Neural progenitor cell (in vitro differentiated cells): Measurements from ENCODE around the gene GXYLT1. TPM values are rescaled to one million over a fixed set of nuclear protein-coding genes. Genes with fewer than 3 reads are reported as not detected.

Experiments used
- DNase-seq: peaks from one replicate; pipeline ENCODE4 v3.0.0-alpha.2; 2016; ENCODE audit warnings: low spot score
- H2AFZ ChIP-seq: fragments of 200-600 bp; sonication (generic); replicated peaks from 2 replicates; pipeline ENCODE4 v1.6.1; 2016; ENCODE audit warnings: antibody characterized with exemption
- H3F3A ChIP-seq: fragments of 200-600 bp; sonication (generic); 2 replicates; pipeline ENCODE4 v1.6.1; 2016; ENCODE audit warnings: antibody characterized with exemption, low read depth
- H3K27ac ChIP-seq: fragments of 200-600 bp; sonication (generic); 2 replicates; pipeline ENCODE4 v1.5.1; 2016; ENCODE audit warnings: mild to moderate bottlenecking
- H3K27me3 ChIP-seq: fragments of 200-600 bp; sonication (generic); 2 replicates; pipeline ENCODE4 v1.6.1; 2016; ENCODE audit warnings: mild to moderate bottlenecking, moderate library complexity
- H3K36me3 ChIP-seq: fragments of 200-600 bp; sonication (generic); 2 replicates; pipeline ENCODE4 v1.5.1; 2016
- H3K4me1 ChIP-seq: fragments of 200-600 bp; sonication (generic); 2 replicates; pipeline ENCODE4 v1.6.1; 2016; ENCODE audit warnings: mixed run types
- H3K4me2 ChIP-seq: fragments of 200-600 bp; sonication (generic); 2 replicates; pipeline ENCODE4 v1.6.1; 2016
- H3K4me3 ChIP-seq: fragments of 200-600 bp; sonication (generic); 2 replicates; pipeline ENCODE4 v1.5.1; 2016
- H3K79me2 ChIP-seq: fragments of 200-600 bp; sonication (generic); 2 replicates; pipeline ENCODE4 v1.6.1; 2016; ENCODE audit warnings: low read depth
- H3K9ac ChIP-seq: fragments of 200-600 bp; sonication (generic); 2 replicates; pipeline ENCODE4 v1.6.1; 2016
- H3K9me3 ChIP-seq: fragments of 200-600 bp; sonication (generic); 2 replicates; pipeline ENCODE4 v1.5.1; 2016; ENCODE audit warnings: low read depth
- H4K20me1 ChIP-seq: fragments of 200-600 bp; sonication (generic); 2 replicates; pipeline ENCODE4 v1.6.1; 2016; ENCODE audit warnings: low read depth
- H3K27ac Mint-ChIP-seq: 3 replicates; pipeline ENCODE4 v1.8.0; 2021; ENCODE audit warnings: mixed read lengths
- H3K27me3 Mint-ChIP-seq: 2 replicates; pipeline ENCODE4 v1.8.0; 2022; ENCODE audit warnings: low read depth, mild to moderate bottlenecking, inconsistent platforms, moderate library complexity, mixed read lengths; ENCODE audit not compliant: insufficient read depth
- H3K36me3 Mint-ChIP-seq: 3 replicates; pipeline ENCODE4 v1.8.0; 2021; ENCODE audit warnings: mixed read lengths
- H3K4me1 Mint-ChIP-seq: 3 replicates; pipeline ENCODE4 v1.8.0; 2021; ENCODE audit warnings: mixed read lengths
- H3K4me3 Mint-ChIP-seq: 3 replicates; pipeline ENCODE4 v1.8.0; 2021; ENCODE audit warnings: mild to moderate bottlenecking, moderate library complexity, mixed read lengths
- H3K9me3 Mint-ChIP-seq: 3 replicates; pipeline ENCODE4 v1.8.0; 2020; ENCODE audit warnings: mixed read lengths
- EZH2 ChIP-seq: fragments of 200-600 bp; sonication (generic); IDR thresholded peaks from 2 replicates; pipeline ENCODE4 v1.6.1; 2017; ENCODE audit warnings: antibody characterized with exemption, mild to moderate bottlenecking, moderate library complexity
- EZH2phosphoT487 ChIP-seq: fragments of 200-600 bp; sonication (generic); IDR thresholded peaks from 2 replicates; pipeline ENCODE4 v1.6.1; 2017; ENCODE audit warnings: antibody characterized with exemption
- total RNA-seq: library from RNA; depleted of rRNA; stranded (reverse); fragments of >200 nt; gene quantifications from 2 replicates; pipeline ENCODE4 v1.2.3, GENCODE V29; 2015; ENCODE audit warnings: low replicate concordance
- TF ChIP-seq, protein P1 (sequence below): fragments of 200-600 bp; sonication (generic); IDR thresholded peaks from 2 replicates; pipeline ENCODE4 v1.5.1; 2017; ENCODE audit warnings: antibody characterized with exemption, mild to moderate bottlenecking

Gene GXYLT1
- total RNA-seq, 1 donor from 2014 or later = 27.5 TPM

DNA sequence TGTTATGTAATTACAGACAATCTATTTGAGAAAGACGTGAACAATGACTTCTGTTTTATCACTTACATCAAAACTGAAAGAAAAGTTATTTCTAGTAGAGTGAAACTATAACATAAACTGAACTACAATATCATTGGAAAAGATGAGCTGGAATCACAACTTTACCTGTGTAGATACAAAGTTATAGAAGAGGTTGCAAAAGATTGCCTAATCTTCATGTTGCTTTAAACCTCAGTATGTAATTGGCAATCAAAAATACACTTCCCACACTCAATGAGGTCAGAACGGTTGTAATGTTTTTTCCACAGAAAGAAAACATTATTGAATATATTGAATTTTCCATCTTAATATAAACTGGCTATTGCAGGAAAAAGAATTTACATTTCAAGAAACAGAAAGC, 37.7 kb upstream of the GXYLT1 start:
- Histone ChIP-seq H3K27ac (no peak overlapping the region), H3K36me3 (no peaks in the 10 kb centered on the region), H3K4me1 (peaks cover 6% of the 10 kb centered on the region), H3K4me2 (no peak overlapping the region), H3K9me3 (no peaks in the 10 kb centered on the region), H4K20me1 (no peaks in the 10 kb centered on the region), H3K4me3 (no peak overlapping the region), H3K79me2 (no peaks in the 10 kb centered on the region), H2AFZ (no peak overlapping the region), H3K9ac (no peak overlapping the region), H3F3A (no peaks in the 10 kb centered on the region), H3K27me3 (no peaks in the 10 kb centered on the region)
- Mint-ChIP-seq H3K9me3 (peaks cover under 1% of the 10 kb centered on the region), H3K4me3 (no peak overlapping the region), H3K27ac (no peak overlapping the region), H3K27me3 (no peaks in the 10 kb centered on the region), H3K36me3 (peaks cover 9% of the 10 kb centered on the region), H3K4me1 (peaks cover 4% of the 10 kb centered on the region)
- DNase-seq = no peak
- TF ChIP-seq, protein P1, sequence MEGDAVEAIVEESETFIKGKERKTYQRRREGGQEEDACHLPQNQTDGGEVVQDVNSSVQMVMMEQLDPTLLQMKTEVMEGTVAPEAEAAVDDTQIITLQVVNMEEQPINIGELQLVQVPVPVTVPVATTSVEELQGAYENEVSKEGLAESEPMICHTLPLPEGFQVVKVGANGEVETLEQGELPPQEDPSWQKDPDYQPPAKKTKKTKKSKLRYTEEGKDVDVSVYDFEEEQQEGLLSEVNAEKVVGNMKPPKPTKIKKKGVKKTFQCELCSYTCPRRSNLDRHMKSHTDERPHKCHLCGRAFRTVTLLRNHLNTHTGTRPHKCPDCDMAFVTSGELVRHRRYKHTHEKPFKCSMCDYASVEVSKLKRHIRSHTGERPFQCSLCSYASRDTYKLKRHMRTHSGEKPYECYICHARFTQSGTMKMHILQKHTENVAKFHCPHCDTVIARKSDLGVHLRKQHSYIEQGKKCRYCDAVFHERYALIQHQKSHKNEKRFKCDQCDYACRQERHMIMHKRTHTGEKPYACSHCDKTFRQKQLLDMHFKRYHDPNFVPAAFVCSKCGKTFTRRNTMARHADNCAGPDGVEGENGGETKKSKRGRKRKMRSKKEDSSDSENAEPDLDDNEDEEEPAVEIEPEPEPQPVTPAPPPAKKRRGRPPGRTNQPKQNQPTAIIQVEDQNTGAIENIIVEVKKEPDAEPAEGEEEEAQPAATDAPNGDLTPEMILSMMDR = no peak
- no peak for TF ChIP-seq EZH2phosphoT487
- no peak for TF ChIP-seq EZH2

DNA sequence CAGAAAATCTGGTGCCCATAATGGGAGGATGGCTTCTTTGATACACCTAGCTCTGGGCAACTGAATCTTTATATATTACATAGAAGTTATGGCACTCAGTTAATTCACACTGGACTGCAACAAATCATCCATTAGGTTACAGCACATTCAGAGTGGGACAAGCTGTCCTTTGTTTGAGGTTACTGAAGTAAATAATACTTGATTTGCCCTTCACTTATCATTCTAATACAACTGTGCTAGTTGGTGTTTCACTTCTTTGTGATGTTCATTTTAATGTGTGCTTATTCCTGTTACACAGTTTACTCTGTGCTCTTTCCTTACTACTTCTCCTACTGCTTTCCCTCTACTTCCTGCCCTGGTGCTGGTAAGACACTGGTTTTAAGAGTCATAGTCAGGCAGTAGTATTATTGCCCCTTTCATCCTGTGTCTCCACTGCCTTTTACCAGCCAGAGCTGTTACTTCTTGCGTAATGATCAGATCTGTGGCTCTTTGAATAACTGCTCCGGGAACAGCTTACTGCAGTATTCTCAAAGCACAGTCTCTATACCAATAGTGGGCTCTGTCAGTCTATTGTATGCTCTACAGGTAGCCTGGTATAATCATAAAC, 36.4 kb upstream of the GXYLT1 start:
- peaks cover 6% of the 10 kb centered on the region for H3K4me1 ChIP-seq

GRCh38 chr12:42178101-42178500, 33.4 kb upstream of the GXYLT1 start:
- no peak overlapping the region for H3K27ac ChIP-seq
- Mint-ChIP-seq H3K4me3 (no peak overlapping the region), H3K9me3 (peaks cover 19% of the 10 kb centered on the region), H3K36me3 (peaks cover 23% of the 10 kb centered on the region), H3K27me3 (no peaks in the 10 kb centered on the region), H3K27ac (no peak overlapping the region), H3K4me1 (peaks cover 4% of the 10 kb centered on the region)
- H3K4me3 ChIP-seq = no peak overlapping the region
- TF ChIP-seq EZH2 (no peak), EZH2phosphoT487 (no peak)
- TF ChIP-seq, protein P1 = no peak
- no peaks in the 10 kb centered on the region for H3K27me3 ChIP-seq
- H2AFZ ChIP-seq = no peak overlapping the region
- H3K4me1 ChIP-seq = peaks cover 6% of the 10 kb centered on the region
- no peaks in the 10 kb centered on the region for H3K36me3 ChIP-seq
- no peaks in the 10 kb centered on the region for H3K9me3 ChIP-seq
- no peak for DNase-seq
- H3F3A ChIP-seq = no peaks in the 10 kb centered on the region
- H3K4me2 ChIP-seq = no peak overlapping the region
- H3K9ac ChIP-seq = no peak overlapping the region
- H4K20me1 ChIP-seq = no peaks in the 10 kb centered on the region
- no peaks in the 10 kb centered on the region for H3K79me2 ChIP-seq

More for the DNA sequence above, 36.4 kb upstream of the GXYLT1 start:
- Histone ChIP-seq H3K36me3 (no peaks in the 10 kb centered on the region), H3K9me3 (no peaks in the 10 kb centered on the region), H3K4me2 (no peak overlapping the region), H4K20me1 (no peaks in the 10 kb centered on the region), H3K9ac (no peak overlapping the region), H2AFZ (no peak overlapping the region), H3K79me2 (no peaks in the 10 kb centered on the region), H3K4me3 (no peak overlapping the region), H3K27ac (no peak overlapping the region), H3K27me3 (no peaks in the 10 kb centered on the region), H3F3A (no peaks in the 10 kb centered on the region)
- no peak overlapping the region for H3K4me3 Mint-ChIP-seq
- DNase-seq = no peak
- peak overlapping the region; percentile 1 for H3K27ac Mint-ChIP-seq
- peaks cover 19% of the 10 kb centered on the region for H3K36me3 Mint-ChIP-seq
- peaks cover 4% of the 10 kb centered on the region for H3K4me1 Mint-ChIP-seq
- no peaks in the 10 kb centered on the region for H3K27me3 Mint-ChIP-seq
- peaks cover 9% of the 10 kb centered on the region for H3K9me3 Mint-ChIP-seq
- TF ChIP-seq, protein P1 = no peak
- no peak for TF ChIP-seq EZH2
- TF ChIP-seq EZH2phosphoT487 = no peak
